NOMO-1 (cell line): Measurements from ENCODE around the gene EPB41L2.
"Not testable (repeated sequence)": the region's sequence is repeated elsewhere in the genome, so short reads cannot be mapped to it uniquely, and the experiment has no call there.

Source experiments
- DNase-seq, 2 experiments: peaks; one replicate each; lab custom pipeline; 2025; ENCODE audit not compliant: unreplicated experiment in 2 of 2; lab: John Stamatoyannopoulos, UW

EPB41L2 gene

DNA sequence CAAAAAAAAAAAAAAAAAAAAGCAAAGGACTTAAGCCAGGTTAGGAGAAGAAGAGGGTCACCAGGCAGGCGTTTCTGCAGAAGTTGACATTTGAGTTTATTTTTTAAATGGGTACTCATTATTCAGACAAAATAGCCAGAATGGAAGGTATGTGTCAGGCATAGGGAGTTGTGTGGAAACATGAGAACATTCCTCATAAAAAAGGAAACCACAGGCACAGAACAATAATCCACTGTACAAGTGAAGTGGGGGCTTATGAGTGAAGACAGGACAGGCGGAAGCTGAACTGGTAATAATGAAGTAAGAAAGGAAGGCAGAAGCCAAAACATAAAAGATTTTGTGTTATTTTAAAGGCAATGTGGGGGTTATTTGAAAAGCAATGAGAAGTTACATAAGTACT, 104.6 kb downstream of the EPB41L2 start:
- no peak for DNase-seq

DNA sequence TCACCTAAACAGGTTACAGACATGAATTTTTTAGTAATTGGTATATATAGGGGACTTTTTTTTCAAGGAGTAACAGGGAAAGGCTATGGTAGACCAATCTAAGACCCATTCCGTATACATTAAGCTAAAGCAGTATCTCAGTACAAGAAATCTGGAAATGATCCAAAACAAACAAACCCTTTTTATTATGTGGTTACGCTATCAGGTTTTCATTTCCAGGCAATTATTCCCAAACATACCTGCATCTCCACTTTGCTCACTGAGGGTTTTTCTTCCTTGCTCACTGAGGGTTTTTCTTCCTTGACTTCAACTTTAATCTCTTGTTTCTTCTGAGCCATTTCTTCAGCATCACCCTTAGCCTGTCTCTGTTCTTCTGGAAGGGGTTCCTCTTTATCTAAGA, 107.3 kb downstream of the EPB41L2 start:
- no peak for DNase-seq

DNA sequence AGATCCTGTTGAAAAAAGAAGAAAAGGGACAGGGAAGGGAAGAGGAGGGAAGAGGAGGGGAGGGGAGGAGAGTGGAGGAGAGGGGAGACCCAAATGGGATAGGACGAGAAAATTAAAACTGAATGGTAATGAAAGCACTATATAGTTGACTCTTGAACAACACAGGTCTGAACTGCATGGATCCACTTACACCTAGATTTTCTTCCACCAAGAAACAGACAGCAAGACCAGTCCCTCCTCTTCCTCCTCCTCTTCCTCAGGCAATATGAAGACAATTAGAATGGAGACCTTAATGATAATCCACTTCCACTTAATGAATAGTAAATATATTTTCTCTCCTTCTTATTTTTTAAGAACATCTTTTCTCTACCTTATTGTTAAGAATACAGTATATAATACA, 113.5 kb downstream of the EPB41L2 start:
- DNase-seq, result no peak

DNA sequence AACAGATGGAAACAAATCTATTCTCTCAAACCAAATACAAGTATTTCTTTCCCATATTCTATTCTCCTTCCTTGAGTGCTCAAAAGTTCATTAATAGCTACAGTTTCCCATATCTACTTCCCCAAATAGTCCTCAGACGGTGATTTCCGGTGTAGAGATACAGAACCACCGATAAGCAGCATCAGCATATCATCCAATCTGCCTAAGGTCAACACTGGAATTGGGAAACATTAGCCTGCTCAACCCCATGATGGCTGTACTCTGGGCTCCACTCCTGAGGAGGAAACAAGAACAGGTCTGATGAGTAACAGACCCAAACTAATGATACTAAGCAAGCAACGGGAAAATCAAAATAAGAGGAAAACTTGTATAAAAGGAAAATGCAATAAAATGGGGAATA, 115.6 kb downstream of the EPB41L2 start:
- DNase-seq, result no peak

DNA sequence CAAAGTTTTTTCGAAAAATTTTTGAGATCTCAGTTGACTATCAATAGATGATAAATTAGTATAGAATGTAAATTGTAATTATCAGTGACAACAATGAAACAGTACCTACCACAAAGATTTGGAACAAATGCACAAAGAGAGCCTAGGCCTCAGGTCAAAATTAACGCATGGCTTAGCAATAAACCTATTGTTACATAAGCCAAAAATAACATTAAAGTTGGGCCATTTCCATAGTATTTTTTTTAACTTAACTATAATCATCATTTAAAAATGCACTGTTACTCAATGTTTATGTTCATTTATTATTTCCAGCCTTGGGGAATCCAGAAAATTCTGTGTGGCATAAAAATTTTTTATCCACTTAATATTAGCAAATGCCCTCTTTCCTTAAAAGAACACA, 117.0 kb downstream of the EPB41L2 start:
- DNase-seq, result no peak

- no peak for DNase-seq
Observed at GRCh38 chr6:130945401-130945919, 117.6 kb downstream of the EPB41L2 start.

DNA sequence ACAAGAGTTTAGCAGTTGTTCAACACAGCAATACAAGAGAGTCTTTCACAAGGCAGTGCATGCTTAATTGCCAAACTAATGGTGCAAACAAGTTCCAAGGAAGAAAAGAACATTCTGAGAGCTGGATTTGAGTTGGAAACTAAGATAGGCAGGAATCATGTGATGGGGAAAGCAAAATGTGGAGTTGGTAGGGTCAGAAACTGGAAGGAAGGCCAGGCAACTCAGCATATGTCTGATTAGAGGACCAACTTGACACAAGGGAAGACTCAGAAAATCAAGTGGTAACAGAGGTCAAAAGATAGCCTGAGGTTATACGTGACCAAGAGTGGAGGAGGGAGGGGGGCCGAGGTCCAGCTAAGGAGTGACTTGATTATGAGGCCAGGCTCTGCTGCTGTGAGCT, 118.6 kb downstream of the EPB41L2 start:
- DNase-seq, result no peak

DNA sequence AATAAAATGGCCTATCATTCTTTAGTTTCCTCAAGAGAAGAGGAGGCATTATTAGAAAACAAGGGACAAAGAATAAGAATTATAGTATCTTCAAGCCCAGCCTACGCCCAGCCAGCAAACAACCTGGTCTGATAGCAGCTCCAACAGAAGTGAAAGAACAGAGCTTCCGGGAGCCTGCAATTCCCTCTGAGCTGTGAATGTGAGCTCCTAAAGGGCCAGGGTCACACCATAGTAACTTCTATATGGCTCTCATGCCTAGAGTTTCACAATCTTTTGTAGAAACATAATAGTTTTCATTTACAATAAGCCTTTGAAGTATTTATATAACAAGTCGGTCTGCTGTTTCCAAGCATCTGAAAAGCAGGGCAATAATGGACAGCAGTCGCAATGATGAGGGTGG, 119.3 kb downstream of the EPB41L2 start:
- no peak for DNase-seq

DNA sequence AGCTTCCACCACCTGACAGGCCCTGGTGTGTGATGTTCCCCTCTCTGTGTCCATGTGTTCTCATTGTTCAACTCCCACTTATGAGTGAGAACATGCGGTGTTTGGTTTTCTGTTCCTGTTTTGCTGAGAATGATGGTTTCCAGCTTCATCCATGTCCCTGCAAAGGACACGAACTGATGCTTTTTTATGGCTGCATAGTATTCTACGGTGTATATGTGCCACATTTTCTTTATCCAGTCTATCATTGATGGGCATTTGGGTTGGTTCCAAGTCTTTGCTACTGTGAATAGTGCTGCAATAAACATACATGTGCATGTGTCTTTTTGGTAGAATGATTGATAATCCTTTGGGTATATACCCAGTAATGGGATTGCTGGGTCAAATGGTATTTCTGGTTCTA, 120.3 kb downstream of the EPB41L2 start:
- not testable (repeated sequence) for DNase-seq

- DNase-seq, result no peak
Observed at GRCh38 chr6:130937942-130938604, 125.0 kb downstream of the EPB41L2 start.

GRCh38 chr6:130936933-130937332, 126.1 kb downstream of the EPB41L2 start:
- no peak for DNase-seq

- DNase-seq, result no peak
Observed at GRCh38 chr6:130935978-130936377, 127.1 kb downstream of the EPB41L2 start.

GRCh38 chr6:130934848-130935585, 128.0 kb downstream of the EPB41L2 start:
- DNase-seq, result no peak

DNA sequence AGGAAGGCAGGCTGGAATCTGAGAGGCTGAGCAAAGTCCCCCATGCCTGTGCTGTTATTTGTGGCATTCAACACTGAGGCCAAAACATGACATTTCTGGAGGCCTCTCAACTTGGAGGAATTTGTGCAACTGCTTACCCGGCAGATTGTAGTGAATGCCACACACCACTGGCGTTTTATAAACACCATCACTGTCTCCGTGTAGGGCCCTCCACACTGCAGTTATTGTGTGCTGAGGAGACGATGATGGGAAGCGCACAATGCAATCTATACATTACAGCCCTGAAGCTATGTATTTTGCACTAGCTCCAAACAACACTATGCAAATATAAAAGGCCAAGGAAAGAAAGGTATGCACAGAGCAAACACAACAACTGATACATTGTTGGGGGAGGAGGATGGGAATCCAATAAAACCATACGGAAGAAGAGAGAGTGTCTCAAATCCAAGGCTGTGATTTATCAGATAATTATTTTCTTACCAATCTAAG, 129.3 kb downstream of the EPB41L2 start:
- DNase-seq, result no peak

GRCh38 chr6:130932921-130933320, 130.1 kb downstream of the EPB41L2 start:
- DNase-seq, result no peak

- no peak for DNase-seq
Observed at GRCh38 chr6:130932438-130932837, 130.6 kb downstream of the EPB41L2 start.

DNA sequence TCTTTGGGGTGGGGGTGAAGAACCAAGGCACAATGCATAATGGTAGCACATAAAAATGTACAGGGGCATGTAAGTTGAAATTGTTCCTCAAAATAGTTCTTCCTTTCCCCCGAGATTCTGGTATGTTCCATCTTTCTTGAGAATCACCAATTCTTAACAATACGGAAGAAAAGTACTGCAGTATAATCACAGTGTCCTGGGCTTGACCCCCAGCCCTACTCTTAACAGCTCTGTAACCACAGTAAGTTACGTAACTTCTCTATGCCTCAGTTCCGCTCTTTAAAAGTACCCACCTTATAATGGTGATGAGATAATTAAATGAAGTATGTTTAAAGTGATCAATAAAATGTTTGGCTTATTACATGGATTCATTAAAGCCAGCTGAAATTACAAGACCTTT, 131.4 kb downstream of the EPB41L2 start:
- DNase-seq, result peak; percentile 62 to 74

GRCh38 chr6:130929036-130929678, 133.9 kb downstream of the EPB41L2 start:
- no peak for DNase-seq

DNA sequence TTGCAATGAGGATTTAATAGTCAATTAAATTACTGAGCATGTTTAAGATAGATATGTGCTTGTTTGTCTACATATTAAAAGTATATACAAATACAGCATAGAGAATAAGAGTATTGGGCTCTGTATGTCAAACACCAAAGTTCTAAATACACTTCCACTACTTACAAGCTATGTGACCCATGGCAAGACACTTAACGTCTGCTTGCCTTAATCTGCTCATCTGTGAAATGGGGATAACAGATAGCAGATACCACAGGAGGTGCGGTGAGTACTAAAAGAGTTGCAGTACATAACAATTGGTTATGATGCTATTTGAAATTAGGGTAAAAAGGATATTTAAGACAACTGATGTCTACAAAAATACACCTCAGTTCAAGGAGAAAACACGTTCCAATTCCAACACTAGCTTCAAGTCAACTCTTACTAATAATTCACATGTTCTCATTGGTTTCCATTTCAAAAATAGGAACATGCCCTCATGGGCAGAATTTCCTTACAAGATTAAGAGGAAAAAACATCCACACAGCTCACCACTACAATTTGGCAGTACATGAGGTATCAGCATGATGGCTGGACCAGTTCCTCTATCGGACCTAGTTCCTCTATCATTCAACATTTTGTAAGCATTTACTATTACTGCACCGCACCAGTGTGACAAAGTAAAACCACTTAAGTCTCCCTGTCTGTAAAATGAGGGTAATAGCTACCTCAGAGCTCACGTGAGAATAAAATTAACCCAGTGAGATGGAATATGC, 134.7 kb downstream of the EPB41L2 start:
- DNase-seq, result peak; percentile 13 to 65

GRCh38 chr6:130927305-130927704, 135.7 kb downstream of the EPB41L2 start:
- DNase-seq, result no peak

DNA sequence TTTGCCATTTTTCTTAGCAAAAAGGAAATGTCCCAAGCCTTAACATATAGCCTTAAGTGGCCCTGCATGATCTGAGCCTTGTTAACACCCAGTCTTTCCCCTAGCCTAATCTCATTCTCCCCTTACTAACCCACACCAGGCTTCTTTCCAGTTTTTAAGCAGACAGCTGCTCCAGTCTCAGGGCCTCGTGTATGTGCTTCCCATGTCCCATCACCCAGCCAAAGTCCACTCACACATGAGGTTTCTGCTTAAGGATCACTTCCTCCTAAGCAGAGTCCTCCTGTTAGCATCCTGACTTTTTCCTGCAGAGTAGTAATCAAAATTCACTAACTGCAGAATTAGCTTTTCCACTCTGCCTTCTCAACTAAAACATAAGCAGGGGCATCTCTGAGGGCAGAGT, 139.7 kb downstream of the EPB41L2 start:
- no peak for DNase-seq
